Activated CD4-positive, alpha-beta T cell treated with anti-CD3 and anti-CD28 coated beads, Interleukin-2, amount 50 U/mL, for 16 hours (primary cell): ENCODE measurements around the gene SDC3.
A peak's percentile ranks its signal among the peaks of the same experiment; 100 is the strongest.
"Not testable (repeated sequence)": the region's sequence is repeated elsewhere in the genome, so short reads cannot be mapped to it uniquely, and the experiment has no call there.

Experiments used
- DNase-seq: peaks from one replicate; pipeline ENCODE4 v3.0.0-alpha.2; 2020

SDC3 gene

DNA sequence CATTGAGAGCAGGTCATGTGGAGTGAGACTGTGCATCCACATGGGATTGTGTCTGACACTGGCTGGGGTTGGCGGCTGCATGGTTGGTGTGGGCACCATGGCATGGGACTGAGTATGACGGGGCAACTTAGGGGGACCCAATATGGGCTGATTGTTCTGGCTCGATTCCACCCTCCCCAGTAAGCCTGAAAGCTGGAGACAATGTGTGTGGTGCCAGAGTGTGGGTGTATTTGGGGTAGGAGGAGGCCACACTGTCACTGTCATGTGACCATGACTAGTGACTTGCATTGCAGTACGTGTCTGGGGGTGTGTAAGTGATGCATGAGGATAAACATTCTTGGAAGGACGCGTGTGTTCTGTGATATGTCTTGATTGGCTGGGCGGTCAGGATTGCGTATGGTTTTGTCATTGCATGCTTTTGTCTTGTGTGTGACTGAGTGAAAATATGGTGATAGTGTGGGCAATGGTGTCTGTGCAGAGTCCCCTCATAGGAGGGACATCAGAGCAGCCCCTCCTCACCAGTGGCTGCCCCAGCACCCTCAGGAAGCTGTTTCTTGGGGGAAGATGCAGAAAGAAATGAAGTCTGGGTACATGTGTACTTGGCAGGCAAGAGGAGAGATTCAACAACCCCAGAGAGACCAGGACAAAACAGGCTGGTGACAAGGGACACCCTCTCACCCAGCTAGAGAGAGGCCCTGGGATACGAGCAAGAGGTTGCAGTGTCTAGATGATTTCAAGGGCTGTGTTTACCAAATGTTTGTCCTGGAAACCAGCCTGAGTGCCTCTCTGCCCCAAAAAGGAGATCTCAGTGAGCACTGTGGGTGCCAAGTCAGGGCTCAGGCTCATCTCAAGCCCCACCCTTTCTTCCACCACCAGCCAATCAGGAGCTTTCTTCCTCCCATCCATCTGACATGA is 36.3 kb downstream of the SDC3 start:
- DNase-seq, result no peak

DNA sequence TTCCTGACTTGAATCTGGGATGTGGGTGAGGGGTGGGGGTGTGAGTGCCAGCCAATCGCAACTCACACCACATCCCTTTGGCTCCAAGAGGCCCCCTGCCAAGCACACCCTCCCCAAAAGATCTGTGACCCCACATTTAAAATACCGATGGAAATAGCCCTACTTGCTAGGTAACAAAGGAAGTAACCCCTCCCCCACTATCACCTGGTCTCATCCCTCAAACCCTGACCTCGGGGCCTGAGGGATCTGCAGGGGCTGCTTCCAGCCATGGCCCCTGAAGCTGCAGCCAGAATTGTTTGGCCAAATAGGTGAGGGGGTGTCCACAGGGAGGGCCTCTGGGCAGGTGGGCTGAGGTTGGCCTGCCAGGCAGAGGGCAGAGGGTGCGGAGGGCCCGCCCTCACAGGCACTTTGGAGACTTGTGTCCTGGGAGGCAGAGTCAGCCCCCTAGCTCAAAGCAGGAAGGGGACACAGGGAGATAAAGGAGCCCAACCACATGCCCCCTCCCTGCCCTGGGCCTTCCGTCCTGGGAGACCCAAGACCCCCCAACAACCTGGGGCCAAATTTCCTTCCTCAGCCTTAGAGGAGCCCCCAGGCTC is 37.2 kb downstream of the SDC3 start:
- DNase-seq, result no peak

DNA sequence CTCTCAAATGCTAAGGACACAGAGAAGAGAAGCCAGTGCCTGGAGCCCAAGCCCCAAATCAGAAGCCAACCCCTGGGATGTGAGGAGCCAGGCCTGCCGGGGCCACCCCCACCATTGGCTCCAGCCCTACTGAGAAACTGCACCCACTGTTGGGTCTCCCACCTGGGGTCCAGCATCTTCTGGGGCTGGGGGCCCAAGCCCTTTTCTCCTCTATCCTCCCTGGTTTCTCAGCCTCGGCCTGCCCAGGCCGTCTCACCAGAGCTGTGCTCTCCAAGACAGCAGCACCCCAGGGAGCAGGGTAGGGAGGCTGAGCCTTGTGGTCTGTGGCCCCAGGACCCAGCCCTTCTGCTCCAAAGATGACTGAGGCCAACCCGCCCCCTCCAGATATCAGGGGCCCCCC is 37.9 kb downstream of the SDC3 start:
- DNase-seq, result no peak

DNA sequence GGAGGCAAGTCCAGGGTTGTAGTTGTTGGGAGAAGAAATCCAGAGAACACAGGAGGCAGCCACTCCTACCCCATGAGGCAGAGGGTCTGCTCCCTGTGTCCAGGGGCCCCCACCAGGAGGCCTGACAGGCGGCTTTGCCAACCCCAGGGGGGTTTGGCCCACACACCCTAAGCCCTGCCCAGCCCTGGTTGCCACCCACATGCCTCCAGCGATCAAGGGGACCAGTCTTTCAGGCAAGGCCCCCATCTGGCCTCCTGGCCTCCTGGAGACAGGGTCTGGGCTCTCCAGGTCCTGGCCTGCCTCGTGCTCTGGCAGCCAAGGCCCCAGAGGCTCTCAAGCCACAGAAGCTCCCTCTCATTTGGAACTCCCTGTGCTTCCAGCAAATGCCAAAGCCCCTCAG is 38.5 kb downstream of the SDC3 start:
- DNase-seq, result no peak

DNA sequence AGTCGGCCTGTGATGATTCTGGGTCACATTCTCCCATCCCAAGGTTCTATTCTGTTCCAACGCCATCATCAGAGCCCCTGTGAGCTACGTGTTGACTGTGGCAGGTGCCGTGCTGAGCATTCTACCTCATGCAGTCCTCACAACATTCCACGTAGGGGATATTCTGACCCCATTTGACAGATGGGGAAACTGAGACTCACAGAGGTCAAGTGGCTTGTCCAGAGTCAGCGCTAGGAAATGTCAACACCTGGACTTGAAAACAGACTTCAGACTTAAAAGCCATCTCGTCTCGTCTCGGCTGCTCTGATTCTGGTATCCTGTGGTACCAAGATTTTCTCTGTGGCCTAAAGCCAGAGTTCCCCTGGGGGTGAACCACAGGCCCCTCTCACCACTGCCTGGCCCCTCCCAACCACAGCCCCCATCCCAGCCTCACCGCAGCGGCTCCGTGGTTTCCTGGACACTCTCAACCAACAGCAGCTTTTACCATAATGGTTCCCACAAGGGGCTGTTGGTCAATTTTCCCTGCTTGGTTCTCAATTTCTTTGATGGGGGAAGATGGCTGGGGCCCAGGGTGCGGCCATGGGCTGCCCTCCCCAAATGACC is 39.6 kb downstream of the SDC3 start:
- DNase-seq, result peak; percentile 43

DNA sequence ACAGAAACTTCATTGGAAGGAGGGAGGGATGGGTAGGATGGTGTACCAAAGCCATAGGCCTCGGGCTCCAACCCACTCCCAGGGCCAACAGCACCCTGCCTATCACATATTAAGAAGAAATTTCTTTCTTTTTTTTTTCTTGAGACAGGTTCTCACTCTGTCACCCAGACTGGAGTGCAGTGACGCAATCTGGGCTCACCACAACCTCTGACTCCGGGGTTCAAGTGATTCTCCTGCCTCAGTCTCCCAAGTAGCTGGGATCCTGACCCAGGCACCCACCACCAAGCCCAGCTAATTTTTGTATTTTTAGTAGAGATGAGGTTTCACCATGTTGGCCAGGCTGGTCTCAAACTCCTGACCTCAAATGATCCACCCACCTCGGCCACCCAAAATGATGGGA is 40.5 kb downstream of the SDC3 start:
- not testable (repeated sequence) for DNase-seq

DNA sequence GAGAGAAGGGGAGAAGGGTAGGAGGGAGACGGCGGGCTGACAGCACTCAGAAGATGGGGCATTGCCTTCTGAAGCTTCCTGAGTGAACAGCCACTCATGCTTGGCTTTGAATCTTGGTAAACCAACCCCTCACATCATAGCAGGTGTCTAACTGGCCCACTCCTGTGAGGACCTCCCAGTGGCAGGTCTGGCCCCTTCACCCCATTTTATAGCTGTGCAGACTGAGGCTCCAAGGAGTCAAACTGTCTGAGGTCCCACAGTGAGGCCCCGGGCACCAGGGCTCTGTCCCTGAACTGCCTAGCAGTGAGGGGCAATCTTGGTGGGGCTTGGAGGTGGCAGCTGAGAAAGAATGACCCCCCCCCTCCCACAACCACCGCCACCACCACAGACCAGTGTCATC is 41.0 kb downstream of the SDC3 start:
- no peak for DNase-seq

DNA sequence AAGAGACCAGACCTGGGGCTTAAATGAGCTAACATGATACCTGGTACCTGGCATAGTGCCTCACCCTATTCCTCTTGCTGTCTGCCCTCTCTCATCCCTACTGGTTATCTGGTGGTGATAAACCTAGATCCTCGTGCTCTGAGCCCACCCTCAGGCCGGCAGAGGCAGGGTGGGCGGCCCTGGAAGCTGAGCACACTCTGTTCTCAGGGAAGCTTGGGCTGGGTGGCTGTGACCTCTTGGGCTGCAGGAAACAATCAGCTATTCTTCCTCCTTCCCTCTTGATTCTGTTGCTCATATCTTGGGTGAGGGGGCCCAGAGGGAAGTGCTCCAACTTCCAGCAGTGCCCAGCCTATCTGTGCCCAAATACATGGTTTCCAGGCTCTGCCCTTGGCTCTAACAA is 42.0 kb downstream of the SDC3 start:
- DNase-seq, result no peak

DNA sequence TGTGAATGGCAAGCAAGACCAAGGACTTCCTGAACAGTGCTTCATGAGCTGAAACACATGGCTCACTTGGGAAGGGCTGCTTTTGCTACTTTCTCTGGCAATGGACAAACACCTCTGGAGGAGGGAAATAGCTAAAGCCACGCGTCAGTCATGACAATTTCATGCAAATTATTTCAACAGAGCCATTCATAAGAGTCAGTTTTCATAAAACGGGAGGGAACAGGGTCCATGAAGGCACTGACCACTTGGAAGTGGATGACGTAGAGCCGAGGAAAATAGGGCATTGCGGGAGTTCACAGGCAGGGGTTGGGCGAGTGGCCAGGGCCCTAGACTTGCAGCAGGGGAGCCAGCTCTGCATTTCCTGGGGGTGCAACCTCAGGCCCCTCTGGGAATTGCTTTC is 43.9 kb downstream of the SDC3 start:
- DNase-seq, result no peak

DNA sequence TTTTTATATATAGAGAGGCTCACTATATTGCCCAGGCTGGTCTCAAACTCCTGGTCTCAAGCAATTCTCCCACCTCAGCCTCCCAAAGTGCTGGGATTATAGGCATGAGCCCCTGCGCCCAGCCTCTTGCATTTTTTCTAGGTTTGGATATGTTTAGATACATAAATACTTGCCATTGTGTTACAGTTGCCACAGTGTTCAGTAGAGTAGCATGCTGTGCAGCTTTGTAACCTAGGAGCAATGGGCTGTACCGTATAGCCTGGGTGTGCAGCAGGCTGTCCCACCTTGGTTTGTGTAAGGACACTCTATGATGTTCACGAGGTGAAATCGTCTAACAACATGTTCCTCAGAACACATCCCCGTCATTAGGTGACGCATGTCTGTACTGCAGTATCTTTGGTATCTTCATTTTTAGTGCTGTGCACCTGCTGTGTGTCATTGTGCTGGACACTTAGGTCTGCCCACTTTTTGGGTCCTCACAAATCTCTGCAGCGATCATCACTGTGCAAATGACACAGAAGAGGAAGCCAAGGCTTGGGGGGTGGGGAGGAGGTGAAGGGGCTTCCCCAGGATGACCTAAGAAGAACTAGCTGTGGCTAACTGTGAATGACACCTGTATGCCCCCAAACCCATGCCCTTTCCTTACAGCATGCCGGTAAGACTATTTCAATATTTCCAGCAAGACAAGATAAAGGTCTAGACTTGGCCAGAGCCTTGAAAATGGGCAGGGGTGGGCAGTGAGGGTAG is 44.5 kb downstream of the SDC3 start:
- DNase-seq, result no peak

DNA sequence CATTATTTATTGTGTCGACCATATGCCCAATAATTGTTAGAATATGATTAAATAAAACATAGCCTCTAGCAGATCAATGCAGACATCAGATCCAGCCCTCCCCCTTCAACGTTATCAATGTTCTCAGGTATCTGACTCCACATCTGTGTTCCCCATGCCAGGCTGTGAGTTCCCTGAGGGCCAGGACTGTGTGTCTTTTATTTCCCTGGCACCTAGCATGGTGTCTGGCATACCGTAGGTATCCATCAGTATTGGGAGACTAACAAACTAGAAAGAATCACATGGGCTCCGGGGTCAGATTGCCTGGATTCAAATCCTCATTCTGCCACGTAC is 48.3 kb downstream of the SDC3 start:
- DNase-seq, result no peak

DNA sequence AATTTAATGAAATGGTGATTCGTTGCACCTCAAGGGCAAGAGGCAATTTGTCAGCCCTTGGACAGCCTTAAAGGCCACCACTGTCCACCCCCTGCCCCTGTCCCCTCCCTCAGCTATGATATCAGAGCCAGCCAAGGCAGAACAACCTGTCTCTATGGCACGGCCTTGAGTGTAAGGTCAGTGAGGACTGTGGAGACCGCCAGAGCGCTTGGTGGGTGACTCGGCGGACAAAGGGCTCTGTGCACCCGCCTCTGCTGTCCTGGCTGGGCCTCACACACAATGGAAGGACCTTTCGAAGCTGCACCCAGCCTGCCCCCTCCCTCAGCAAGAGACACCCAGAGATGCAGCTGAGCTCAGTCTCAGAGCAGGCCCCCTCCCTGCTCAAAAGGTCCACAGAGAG is 50.6 kb downstream of the SDC3 start:
- no peak for DNase-seq

DNA sequence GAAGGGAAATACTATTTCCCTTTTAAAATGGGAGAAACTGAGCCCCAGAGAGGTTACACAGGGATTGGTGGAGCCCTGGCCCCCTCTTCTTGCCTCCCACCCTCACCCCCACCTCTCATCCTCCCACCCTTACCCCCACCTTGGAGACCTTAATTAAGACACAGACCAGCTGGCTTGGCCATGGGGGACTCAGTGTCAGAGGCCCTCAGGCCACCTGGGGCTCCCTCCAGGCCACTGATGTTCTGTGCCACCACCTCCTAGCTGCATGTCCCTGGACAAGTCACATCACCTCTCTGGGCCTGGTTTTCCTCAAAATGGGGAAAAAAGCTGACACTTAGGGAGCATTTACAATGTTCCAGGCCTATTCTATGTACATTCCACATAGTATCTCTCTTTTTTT is 51.5 kb downstream of the SDC3 start:
- no peak for DNase-seq

DNA sequence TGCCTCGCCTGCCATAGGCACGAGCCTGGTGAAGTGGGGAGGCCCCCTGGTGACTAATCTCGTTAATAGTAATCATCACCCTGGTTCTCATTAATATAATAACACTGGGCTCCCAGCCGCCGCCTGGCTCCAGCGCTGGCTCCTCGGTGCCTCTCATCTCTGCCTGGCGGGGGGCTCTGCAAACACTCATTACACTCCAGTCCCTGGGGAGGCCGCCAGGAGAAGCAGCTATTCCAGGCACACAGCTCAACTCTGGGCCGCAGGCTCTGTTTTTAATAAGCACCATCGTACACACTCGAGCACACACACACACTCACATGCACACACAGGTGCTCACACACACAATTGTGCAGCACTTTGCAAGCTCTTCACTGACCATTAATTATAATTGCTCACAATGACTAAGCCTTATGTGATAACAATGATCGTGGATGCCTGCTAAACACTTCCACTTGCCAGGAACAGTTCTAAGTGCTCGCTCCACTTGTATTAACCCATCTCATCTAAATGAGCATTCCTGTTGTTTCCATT is 52.2 kb downstream of the SDC3 start:
- DNase-seq, result no peak

DNA sequence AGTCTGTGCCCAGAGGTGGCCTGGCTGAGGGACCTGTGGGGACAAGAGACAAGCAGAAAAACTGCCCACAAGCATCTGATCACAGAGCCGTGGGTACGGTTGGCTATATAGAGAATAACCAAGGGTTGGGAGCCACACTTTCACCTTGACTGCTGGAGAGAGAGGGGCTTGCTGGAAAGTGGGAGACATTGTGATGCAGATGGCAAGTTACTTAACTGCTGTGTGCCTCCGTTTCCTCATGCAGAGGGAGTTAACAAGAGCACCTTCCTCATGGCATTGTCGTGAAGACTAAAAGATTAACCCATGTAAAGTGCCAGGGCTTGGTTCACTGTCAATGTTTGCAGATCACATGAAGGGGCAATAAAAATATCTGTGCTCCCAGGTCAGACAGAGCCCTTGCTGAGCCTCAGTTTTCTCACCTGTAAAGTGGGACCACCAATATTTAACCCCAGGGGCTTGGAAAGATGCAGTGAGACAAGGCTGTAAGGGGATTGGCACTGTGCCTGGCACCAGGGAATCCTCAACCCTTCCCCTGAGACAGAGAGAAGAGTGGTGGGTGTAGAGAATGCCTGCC is 52.8 kb downstream of the SDC3 start:
- DNase-seq, result no peak

DNA sequence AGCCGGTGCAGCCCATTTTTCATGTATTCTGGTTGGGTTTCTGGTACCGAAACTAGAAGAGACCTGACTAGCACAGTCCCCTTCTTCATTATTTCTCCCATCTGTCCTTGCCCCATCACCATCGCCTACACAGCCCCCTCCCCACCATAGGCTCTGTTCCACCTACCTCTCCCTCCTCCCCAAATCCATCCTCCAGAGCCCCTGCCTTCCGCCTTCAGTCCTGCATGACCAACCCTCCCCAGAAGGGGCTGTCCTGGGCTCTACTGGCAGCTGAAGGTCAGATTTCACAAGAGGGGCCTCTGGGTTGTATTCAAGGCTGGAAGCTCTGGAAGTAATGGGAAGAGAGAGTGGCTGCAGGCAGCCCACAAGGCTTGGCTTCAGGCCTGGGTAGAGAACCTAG is 55.2 kb downstream of the SDC3 start:
- no peak for DNase-seq

DNA sequence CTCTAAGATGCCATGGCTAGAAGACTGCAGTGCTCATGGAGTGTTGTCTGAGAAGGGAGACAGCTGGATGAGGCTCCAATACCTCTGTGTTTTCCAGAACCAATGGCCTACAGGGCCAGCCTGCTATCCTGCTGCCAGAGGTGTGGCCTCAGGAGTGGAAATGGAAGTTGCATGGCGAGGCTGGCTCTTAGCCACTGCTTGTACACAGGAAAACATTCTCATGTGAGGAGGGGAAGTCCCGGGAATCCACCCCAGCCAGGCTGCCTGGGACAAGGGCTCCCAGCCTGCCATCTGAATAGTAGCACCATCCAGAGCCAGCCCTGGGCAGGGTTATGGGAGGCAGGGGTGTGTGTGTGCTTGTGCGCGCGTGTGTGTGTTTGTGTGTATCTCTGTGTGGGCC is 56.5 kb downstream of the SDC3 start:
- DNase-seq, result no peak

DNA sequence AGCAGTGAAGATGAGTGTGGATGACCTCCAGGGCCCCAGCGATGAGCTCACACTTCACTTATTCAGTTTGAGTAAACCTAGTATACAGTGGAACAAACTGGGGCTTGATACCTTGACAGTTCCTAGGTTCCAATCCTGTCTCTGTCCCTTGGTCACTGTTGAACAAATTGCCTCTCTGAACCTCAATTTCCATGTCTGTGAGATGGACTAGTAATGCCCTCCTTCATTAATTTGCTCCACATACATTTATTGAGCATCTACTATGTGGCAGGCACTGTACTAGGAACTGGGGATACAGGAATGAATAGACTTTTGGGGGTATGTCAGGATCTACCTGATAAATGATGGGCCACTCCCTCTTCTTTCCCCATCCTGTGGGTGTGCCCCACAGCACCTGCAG is 57.3 kb downstream of the SDC3 start:
- DNase-seq, result no peak

DNA sequence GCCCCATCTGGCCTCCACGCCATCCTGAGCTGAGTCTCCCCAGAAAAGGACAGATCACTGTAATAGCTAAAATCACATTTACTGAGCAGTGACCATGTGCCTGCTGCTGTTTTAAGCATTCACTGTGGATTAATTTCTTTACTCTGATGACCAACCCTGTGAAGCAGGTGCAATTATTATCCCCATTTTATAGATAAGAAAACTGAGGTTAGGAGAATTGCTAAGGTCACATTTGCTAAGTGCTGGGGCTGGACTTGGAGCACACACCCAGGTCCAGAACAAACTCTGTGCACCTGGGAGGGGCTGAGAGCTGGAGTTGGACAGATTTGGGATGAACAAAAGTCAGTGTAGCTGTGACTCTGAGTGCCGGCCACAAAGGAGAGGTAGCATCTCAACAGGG is 58.0 kb downstream of the SDC3 start:
- DNase-seq, result no peak

DNA sequence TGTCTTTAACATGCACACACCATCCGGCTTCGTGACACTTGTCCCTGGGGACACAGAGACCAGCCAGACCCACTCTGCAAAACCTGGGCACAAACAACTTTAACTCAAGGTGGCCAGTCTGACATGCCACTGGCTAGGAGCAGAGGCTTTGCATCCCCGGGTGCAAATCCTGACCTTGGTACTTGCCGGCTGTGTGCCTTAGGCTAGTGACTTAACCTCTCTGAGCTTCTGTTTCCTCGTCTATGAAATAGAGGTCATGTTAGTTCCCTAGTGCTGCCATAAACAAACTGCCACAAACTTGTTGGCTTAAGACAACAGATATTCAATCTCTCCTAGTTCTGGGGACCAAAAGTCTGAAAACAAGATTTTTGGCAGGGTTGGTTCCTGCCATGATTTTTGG is 60.4 kb downstream of the SDC3 start:
- DNase-seq, result no peak

DNA sequence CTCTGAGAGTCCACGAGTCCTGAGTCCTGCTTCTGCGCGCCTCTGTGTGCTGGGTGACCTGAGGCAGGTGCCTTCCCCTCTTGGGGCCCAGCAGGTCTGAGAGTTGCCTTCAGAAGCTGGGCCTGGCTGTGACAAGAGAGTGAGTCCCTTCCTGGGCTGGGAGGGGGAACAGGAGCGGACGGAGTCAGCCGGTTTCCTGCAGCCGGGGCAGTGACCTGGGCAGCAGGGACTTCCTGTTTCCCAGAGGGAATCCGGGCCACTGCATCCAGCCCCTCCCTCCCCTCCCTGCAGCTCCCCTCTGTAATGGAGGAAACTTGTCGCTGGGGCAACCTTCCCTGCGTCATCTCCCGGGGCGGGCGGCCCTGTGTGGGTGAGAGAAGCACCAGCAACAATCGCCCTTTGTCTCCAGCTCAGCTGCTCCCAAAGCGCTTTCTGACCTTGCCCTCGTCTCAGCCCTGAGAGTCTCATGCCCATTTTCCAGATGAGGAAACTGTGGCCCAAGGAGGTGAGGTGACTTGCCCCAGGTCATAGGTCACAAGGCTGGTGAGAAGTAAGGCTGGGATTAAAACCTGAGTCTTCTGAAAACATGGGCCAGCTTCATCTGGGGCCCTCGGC is 61.1 kb downstream of the SDC3 start:
- no peak for DNase-seq

DNA sequence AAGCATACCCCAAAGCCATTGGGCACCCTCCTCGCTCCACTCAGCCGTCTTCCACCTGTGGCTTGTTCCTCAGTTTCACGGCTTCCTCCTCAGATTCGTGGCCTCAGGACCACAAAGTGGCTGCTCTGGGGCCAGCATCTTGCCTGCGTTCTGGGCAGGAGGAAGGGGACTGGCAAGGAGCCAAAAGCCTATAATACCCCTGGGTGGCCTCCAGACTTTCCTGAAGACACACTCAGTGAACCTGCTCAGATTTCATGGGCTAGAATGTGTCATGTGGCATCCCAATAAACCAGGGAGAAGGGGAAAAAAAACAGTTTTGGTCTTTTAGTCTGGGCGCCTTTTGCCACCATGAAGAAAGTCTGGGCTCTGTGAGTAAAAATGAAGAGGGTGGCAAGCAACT is 62.0 kb downstream of the SDC3 start:
- DNase-seq, result no peak

DNA sequence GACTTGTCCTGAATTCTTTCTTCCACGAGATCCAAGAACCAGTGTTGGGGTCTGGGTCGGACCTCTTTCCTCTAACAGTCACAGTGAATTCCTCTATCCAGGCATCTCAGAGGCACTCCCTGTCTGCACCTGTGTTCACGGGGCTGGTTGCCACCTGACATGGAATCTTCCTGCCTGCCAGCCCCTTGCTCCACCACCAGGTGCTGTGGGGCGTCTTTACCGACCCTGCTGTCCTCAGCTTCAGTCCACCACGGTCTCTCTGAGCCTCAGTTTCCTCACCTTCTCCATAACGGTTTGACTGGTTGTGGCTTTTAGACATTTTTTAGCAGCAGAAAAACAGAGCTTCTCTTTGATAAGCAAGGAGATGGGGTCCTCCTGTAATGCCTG is 62.7 kb downstream of the SDC3 start:
- no peak for DNase-seq
